Chondrocyte (in vitro differentiated cells): ENCODE results near the gene SMKR1. TPM values are rescaled to one million over a fixed set of nuclear protein-coding genes. Genes with fewer than 3 reads are reported as not detected.
A peak's percentile ranks its signal among the peaks of the same experiment; 100 is the strongest.

Source experiments
- DNase-seq: peaks from one replicate; pipeline ENCODE4 v3.0.0; 2021; ENCODE audit warnings: mixed read lengths, low spot score
- H3K27ac Mint-ChIP-seq: one replicate; pipeline ENCODE4 v1.8.0; 2021; ENCODE audit warnings: mild to moderate bottlenecking, moderate library complexity, mixed read lengths; ENCODE audit not compliant: unreplicated experiment
- H3K27me3 Mint-ChIP-seq: 2 replicates; pipeline ENCODE4 v1.8.0; 2021; ENCODE audit warnings: low read depth, mixed read lengths
- H3K36me3 Mint-ChIP-seq: 2 replicates; pipeline ENCODE4 v1.8.0; 2021; ENCODE audit warnings: low read depth, mixed read lengths
- H3K4me1 Mint-ChIP-seq: 2 replicates; pipeline ENCODE4 v1.8.0; 2021; ENCODE audit warnings: low read depth, mild to moderate bottlenecking, mixed read lengths
- H3K4me3 Mint-ChIP-seq: one replicate; pipeline ENCODE4 v1.8.0; 2021; ENCODE audit warnings: mild to moderate bottlenecking, moderate library complexity, mixed read lengths; ENCODE audit not compliant: unreplicated experiment
- H3K9me3 Mint-ChIP-seq: 2 replicates; pipeline ENCODE4 v1.8.0; 2021; ENCODE audit warnings: low read depth, mixed read lengths
- total RNA-seq: library from RNA; stranded (reverse); gene quantifications from 3 replicates; pipeline ENCODE4 v1.2.1, GENCODE V29; 2021
- TF ChIP-seq, protein P1 (sequence below): fragments of 200-600 bp; sonication (generic); IDR thresholded peaks from 2 replicates; pipeline ENCODE4 v1.5.0; 2021; ENCODE audit warnings: antibody characterized with exemption, mild to moderate bottlenecking, moderate library complexity

Gene SMKR1
- total RNA-seq, 1 donor from 2014 or later, result 0.20 TPM

DNA sequence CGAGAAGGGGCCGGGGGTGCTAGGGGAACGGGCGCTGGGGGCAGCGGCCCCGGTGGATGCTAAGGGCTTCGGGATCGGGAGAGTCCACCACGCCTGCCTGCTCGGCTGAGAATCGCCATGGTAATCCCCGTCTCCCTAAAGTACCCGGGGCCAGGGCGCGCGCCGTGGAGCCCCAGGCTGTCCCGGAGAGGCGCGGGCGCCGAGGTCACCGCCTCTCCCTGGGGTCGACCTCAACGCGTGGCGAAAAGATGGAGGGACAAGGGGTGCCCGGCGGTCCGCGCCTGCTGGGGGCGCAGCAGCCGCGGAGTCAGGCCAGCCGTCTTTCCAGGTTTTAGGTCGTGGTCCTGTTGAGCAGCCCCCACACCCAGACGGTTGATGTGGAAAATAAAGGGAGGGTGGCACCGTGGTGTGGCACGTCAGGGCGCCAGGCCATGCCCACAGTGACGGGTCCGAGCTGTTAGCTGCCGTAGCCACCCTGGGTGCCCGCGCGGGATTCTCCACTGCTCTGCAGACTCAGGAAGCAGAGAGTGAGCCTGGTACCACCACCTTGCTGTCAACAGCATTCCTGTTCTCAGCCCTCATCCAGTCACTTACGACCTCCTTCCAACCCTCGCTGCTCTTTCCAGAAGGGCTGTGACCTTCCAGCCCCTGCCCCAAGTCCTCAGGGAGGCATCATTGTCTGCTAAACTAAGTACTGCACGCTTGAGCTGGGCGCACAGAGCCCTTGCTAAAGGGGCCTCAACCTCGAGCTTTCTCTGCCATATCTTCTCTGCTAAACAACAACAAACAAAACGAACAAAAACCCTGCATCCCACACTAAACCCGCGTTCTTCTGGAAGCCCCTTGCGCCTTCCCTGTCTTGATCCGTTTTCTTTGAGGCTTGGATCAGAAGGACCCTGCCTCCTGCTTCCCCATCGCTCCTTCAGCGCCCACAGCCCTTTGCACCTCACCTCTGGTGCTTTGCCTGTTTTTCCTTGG, 666 bp downstream of the SMKR1 start:
- peak overlapping the region; percentile 62 for H3K4me3 Mint-ChIP-seq
- TF ChIP-seq, protein P1, sequence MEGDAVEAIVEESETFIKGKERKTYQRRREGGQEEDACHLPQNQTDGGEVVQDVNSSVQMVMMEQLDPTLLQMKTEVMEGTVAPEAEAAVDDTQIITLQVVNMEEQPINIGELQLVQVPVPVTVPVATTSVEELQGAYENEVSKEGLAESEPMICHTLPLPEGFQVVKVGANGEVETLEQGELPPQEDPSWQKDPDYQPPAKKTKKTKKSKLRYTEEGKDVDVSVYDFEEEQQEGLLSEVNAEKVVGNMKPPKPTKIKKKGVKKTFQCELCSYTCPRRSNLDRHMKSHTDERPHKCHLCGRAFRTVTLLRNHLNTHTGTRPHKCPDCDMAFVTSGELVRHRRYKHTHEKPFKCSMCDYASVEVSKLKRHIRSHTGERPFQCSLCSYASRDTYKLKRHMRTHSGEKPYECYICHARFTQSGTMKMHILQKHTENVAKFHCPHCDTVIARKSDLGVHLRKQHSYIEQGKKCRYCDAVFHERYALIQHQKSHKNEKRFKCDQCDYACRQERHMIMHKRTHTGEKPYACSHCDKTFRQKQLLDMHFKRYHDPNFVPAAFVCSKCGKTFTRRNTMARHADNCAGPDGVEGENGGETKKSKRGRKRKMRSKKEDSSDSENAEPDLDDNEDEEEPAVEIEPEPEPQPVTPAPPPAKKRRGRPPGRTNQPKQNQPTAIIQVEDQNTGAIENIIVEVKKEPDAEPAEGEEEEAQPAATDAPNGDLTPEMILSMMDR, result peak; percentile 55
- no peaks in the 10 kb centered on the region for H3K36me3 Mint-ChIP-seq
- peaks cover 9% of the 10 kb centered on the region for H3K4me1 Mint-ChIP-seq
- H3K9me3 Mint-ChIP-seq, result no peaks in the 10 kb centered on the region
- H3K27ac Mint-ChIP-seq, result no peak overlapping the region
- no peak for DNase-seq
- H3K27me3 Mint-ChIP-seq, result peaks cover 7% of the 10 kb centered on the region

DNA sequence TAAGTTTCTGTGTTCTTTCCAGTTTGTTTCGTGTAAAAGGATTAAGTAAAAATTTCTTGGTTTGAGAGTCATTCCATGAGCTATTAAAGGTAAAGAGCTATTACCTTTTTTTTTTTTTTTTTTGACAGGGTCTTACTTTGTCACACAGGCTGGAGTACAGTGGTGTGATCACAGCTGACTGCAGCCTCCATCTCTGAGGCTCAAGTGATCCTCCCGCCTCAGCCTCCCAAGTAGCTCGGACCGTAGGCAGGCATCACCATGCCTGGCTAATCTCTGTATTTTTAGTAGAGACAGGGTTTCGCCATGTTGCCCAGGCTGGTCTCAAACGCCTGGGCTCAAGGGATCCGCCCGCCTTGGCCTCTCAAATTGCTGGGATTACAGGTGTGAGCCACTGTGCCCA, 1.4 kb downstream of the SMKR1 start:
- Mint-ChIP-seq H3K4me1 (peaks cover 9% of the 10 kb centered on the region), H3K27me3 (peaks cover 7% of the 10 kb centered on the region), H3K36me3 (no peaks in the 10 kb centered on the region), H3K4me3 (peak overlapping the region; percentile 62), H3K9me3 (no peaks in the 10 kb centered on the region), H3K27ac (no peak overlapping the region)
- TF ChIP-seq, protein P1, result no peak
- DNase-seq, result no peak

DNA sequence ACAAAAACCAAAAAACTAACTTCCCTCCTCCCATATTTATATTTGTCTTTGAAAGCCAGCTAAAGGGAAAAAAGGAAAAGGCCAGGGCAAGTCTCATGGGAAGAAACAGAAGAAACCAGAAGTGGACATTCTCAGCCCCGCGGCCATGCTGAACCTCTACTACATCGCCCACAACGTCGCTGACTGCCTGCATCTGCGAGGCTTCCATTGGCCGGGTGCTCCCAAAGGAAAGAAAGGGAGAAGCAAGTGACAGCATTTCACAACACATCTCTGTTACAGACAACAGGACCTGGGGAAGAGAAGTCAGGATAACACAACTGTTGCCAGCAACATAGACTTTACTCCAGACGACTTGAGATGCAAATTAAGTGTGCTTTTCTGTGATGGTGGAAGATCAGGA, 9.9 kb downstream of the SMKR1 start:
- H3K36me3 Mint-ChIP-seq, result peaks cover 1% of the 10 kb centered on the region
- no peaks in the 10 kb centered on the region for H3K4me1 Mint-ChIP-seq
- TF ChIP-seq, protein P1, result no peak
- no peak overlapping the region for H3K27ac Mint-ChIP-seq
- no peak for DNase-seq
- H3K9me3 Mint-ChIP-seq, result no peaks in the 10 kb centered on the region
- H3K4me3 Mint-ChIP-seq, result no peak overlapping the region
- H3K27me3 Mint-ChIP-seq, result peaks cover 16% of the 10 kb centered on the region

DNA sequence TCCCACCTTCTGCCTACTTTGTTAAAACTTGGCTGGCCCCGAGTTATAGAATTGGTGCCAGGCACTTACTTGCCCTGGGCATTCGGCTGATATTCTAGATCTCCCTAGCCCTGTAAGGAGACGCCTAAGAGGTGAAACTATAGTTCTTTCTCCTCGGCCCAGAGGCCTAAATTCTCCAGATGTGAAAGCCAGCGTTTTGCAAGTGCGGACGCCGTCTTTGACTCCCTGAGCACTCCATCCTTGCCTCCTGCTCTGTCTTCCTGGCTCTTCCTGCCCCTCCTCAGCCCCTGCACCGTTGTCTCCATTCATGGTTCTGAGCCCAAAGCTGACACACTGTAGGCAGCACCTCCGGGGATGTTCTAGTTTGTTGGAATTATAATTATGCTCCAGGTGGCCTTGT, 11.2 kb downstream of the SMKR1 start:
- Mint-ChIP-seq H3K4me3 (no peak overlapping the region), H3K27ac (no peak overlapping the region), H3K4me1 (no peaks in the 10 kb centered on the region), H3K36me3 (peaks cover 1% of the 10 kb centered on the region), H3K9me3 (no peaks in the 10 kb centered on the region), H3K27me3 (peaks cover 15% of the 10 kb centered on the region)
- TF ChIP-seq, protein P1, result no peak
- DNase-seq, result no peak

DNA sequence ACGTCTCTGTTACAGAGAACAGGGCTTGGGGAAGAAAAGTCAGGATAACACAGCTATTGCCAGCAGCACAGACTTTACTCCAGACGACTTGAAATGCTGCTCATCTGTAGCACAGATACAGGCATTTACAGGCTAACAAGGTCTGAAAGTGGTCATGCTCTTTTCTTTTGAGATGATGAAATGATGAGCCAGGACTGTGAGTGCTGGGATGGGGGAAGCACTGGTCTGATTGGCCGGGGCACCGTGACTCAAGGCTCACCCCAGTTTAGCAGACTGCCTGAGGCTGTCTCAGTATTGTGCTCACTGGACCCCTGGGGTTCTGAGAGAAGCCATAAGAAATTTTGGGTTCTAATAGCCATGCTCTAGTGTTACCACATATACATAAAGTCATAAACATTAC, 12.4 kb downstream of the SMKR1 start:
- Mint-ChIP-seq H3K9me3 (no peaks in the 10 kb centered on the region), H3K4me1 (no peaks in the 10 kb centered on the region), H3K4me3 (no peak overlapping the region), H3K27ac (no peak overlapping the region), H3K27me3 (peaks cover 15% of the 10 kb centered on the region), H3K36me3 (peaks cover 1% of the 10 kb centered on the region)
- TF ChIP-seq, protein P1, result no peak
- no peak for DNase-seq
